Ishikawa (cell line): ENCODE results near the gene LPP.

ENCODE experiments used
- CEBPB ChIP-seq: IDR thresholded peaks from 2 replicates; pipeline ENCODE4 v1.6.1; 2012
- CREB1 ChIP-seq: IDR thresholded peaks from 2 replicates; pipeline ENCODE4 v1.6.1; 2012; ENCODE audit warnings: low read depth
- EGR1 ChIP-seq: IDR thresholded peaks from 2 replicates; pipeline ENCODE4 v1.6.1; 2012
- EP300 ChIP-seq: IDR thresholded peaks from 2 replicates; pipeline ENCODE4 v1.6.1; 2012; ENCODE audit warnings: borderline replicate concordance
- FOXM1 ChIP-seq: IDR thresholded peaks from 2 replicates; pipeline ENCODE4 v1.6.1; 2012; ENCODE audit warnings: low read depth, borderline replicate concordance
- MAX ChIP-seq: IDR thresholded peaks from 2 replicates; pipeline ENCODE4 v1.6.1; 2012
- NFIC ChIP-seq: IDR thresholded peaks from 2 replicates; pipeline ENCODE4 v1.6.1; 2012
- RAD21 ChIP-seq: IDR thresholded peaks from 2 replicates; pipeline ENCODE4 v1.6.1; 2012; ENCODE audit warnings: low read depth
- TAF1 ChIP-seq: IDR thresholded peaks from 2 replicates; pipeline ENCODE4 v1.6.1; 2012; ENCODE audit warnings: low read depth, mild to moderate bottlenecking
- TCF12 ChIP-seq: IDR thresholded peaks from 2 replicates; pipeline ENCODE4 v1.6.1; 2012; ENCODE audit warnings: low read depth
- TEAD4 ChIP-seq: IDR thresholded peaks from 2 replicates; pipeline ENCODE4 v1.6.1; 2012
- YY1 ChIP-seq: IDR thresholded peaks from 2 replicates; pipeline ENCODE4 v1.6.1; 2012; ENCODE audit warnings: low read depth
- TF ChIP-seq, protein P1 (sequence below): IDR thresholded peaks from 2 replicates; pipeline ENCODE4 v1.6.1; 2012; ENCODE audit warnings: low read depth, mild to moderate bottlenecking
- TF ChIP-seq, protein P2 (sequence below): IDR thresholded peaks from 2 replicates; pipeline ENCODE4 v1.6.1; 2012

GRCh38 chr3:188913084-188913483 lies 759.1 kb downstream of the LPP start:
- TF ChIP-seq, protein P1, sequence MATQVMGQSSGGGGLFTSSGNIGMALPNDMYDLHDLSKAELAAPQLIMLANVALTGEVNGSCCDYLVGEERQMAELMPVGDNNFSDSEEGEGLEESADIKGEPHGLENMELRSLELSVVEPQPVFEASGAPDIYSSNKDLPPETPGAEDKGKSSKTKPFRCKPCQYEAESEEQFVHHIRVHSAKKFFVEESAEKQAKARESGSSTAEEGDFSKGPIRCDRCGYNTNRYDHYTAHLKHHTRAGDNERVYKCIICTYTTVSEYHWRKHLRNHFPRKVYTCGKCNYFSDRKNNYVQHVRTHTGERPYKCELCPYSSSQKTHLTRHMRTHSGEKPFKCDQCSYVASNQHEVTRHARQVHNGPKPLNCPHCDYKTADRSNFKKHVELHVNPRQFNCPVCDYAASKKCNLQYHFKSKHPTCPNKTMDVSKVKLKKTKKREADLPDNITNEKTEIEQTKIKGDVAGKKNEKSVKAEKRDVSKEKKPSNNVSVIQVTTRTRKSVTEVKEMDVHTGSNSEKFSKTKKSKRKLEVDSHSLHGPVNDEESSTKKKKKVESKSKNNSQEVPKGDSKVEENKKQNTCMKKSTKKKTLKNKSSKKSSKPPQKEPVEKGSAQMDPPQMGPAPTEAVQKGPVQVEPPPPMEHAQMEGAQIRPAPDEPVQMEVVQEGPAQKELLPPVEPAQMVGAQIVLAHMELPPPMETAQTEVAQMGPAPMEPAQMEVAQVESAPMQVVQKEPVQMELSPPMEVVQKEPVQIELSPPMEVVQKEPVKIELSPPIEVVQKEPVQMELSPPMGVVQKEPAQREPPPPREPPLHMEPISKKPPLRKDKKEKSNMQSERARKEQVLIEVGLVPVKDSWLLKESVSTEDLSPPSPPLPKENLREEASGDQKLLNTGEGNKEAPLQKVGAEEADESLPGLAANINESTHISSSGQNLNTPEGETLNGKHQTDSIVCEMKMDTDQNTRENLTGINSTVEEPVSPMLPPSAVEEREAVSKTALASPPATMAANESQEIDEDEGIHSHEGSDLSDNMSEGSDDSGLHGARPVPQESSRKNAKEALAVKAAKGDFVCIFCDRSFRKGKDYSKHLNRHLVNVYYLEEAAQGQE: no peak
- TF ChIP-seq CREB1: no peak
- no peak for TF ChIP-seq EP300
- TF ChIP-seq MAX: no peak
- TF ChIP-seq TAF1: no peak
- TF ChIP-seq CEBPB: no peak
- TF ChIP-seq RAD21: no peak
- no peak for TF ChIP-seq NFIC
- no peak for TF ChIP-seq EGR1
- no peak for TF ChIP-seq FOXM1
- no peak for TF ChIP-seq YY1
- TF ChIP-seq TCF12: no peak
- TF ChIP-seq TEAD4: no peak
- TF ChIP-seq, protein P2, sequence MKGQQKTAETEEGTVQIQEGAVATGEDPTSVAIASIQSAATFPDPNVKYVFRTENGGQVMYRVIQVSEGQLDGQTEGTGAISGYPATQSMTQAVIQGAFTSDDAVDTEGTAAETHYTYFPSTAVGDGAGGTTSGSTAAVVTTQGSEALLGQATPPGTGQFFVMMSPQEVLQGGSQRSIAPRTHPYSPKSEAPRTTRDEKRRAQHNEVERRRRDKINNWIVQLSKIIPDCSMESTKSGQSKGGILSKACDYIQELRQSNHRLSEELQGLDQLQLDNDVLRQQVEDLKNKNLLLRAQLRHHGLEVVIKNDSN: no peak
